ENCODE data around the gene KRT78.

DNA sequence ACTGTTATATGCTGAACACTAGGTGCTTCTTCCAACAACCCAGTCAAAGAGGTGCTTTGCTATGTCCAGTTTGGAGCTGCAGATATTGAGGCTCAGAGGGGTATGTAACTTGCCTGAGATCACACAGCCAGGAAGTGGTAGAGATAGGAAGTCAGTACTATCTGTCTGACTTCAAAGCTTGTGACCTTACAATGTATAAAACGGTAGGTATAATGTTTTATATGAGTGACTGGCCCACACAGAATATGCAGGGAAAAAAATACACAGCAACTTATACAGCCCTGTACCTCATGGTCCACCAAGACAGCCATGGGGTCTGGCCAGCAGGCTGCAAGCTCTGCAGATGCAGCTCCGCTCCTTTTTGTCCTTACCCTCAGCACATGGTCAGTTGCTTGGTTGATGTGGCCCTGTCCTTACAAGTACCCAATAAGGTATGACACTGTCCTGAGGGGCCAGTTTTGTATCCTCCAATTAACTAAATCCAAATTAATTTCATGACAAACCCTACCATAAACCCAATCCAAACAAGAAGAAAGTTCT is 31.0 kb downstream of the KRT78 start:
- TF ChIP-seq CTCF (IDR thresholded peaks at IDR 0.05) (no peak), EP300 (IDR thresholded peaks at IDR 0.05) (no peak), POLR2A (IDR thresholded peaks at IDR 0.05) (no peak)
